B cell (primary cell): ENCODE measurements around the gene JCAD. TPM values are rescaled to one million over a fixed set of nuclear protein-coding genes. Genes with fewer than 3 reads are reported as not detected.

ENCODE experiments used
- ATAC-seq: fragments of 200-7000 bp; cut with Tn5 transposase; one replicate; pipeline ENCODE4 v1.10.0; 2021; ENCODE audit warnings: low read depth, mild to moderate bottlenecking, moderate number of reproducible peaks, moderate library complexity
- CTCF ChIA-PET: fragments of 350-600 bp; sonication (Branson Sonifier 250); formaldehyde crosslinking; loops from one replicate; lab custom pipeline; 2021; ENCODE audit warnings: antibody characterized with exemption, inconsistent platforms; lab: Charles Lee
- POLR2A ChIA-PET: fragments of 350-600 bp; sonication (Branson Sonifier 250); formaldehyde crosslinking; loops from one replicate; lab custom pipeline; 2021; ENCODE audit warnings: antibody characterized with exemption; lab: Charles Lee
- DNase-seq: peaks from one replicate; pipeline ENCODE4 v3.0.0; 2013
- H2AFZ ChIP-seq: 2 replicates; pipeline ENCODE4 v1.6.1; 2012; ENCODE audit warnings: mild to moderate bottlenecking, low read depth, low read length; ENCODE audit not compliant: insufficient read depth, poor library complexity, severe bottlenecking
- H3K27ac ChIP-seq, 2 donors: 1 replicate in 1 of 2; 2 replicates in 1 of 2; pipeline ENCODE4 v1.5.1; 2012 to 2013; ENCODE audit warnings: low read length in 2 of 2, mild to moderate bottlenecking in 2 of 2, moderate library complexity in 1 of 2
- H3K27me3 ChIP-seq, 4 experiments: fragments of 200-600 bp in 1 of 4; sonication (generic) in 1 of 4; replicated peaks in 1 of 4; 1 replicate in 2 of 4; 2 replicates in 2 of 4; pipeline versions ENCODE4 v1.6.1 to v1.7.0; 2013 to 2016; ENCODE audit warnings: low read length in 3 of 4, mild to moderate bottlenecking in 2 of 4, mixed read lengths in 1 of 4, moderate library complexity in 1 of 4; ENCODE audit not compliant: insufficient read depth in 4 of 4, control insufficient read depth in 3 of 4; ENCODE audit errors: control extremely low read depth in 1 of 4
- H3K36me3 ChIP-seq, 2 experiments: replicated peaks in 1 of 2; 1 replicate in 1 of 2; 2 replicates in 1 of 2; pipeline versions ENCODE4 v1.6.1 to v1.7.1; 2013; ENCODE audit warnings: low read length in 1 of 2; ENCODE audit not compliant: insufficient read depth in 2 of 2, control insufficient read depth in 1 of 2; ENCODE audit errors: control extremely low read depth in 1 of 2, extremely low read depth in 1 of 2
- H3K4me1 ChIP-seq, 2 donors: fragments of 200-600 bp in 1 of 2; sonication (generic) in 1 of 2; 1 replicate in 1 of 2; 2 replicates in 1 of 2; pipeline versions ENCODE4 v1.5.1 to v1.6.1; 2013 to 2017; ENCODE audit warnings: low read length in 2 of 2; ENCODE audit not compliant: control insufficient read depth in 2 of 2, insufficient read depth in 2 of 2
- H3K4me2 ChIP-seq: replicated peaks from 2 replicates; pipeline ENCODE3; 2012; ENCODE audit warnings: mild to moderate bottlenecking, low read depth, low read length; ENCODE audit not compliant: poor library complexity, severe bottlenecking
- H3K4me3 ChIP-seq, 5 experiments: fragments of 200-600 bp in 1 of 5; sonication (generic) in 1 of 5; 1 replicate in 3 of 5; 2 replicates in 2 of 5; pipeline versions ENCODE4 v1.5.1 to v1.7.0; 2011 to 2016; ENCODE audit warnings: low read length in 4 of 5, mild to moderate bottlenecking in 4 of 5, low read depth in 2 of 5, control low read depth in 1 of 5, moderate library complexity in 1 of 5; ENCODE audit not compliant: insufficient read depth in 1 of 5; ENCODE audit errors: control extremely low read depth in 1 of 5, extremely low read depth in 1 of 5
- H3K79me2 ChIP-seq: fragments of 200-600 bp; sonication (generic); one replicate; pipeline ENCODE4 v1.6.0; 2016; ENCODE audit warnings: low read length; ENCODE audit not compliant: control insufficient read depth, insufficient read depth
- H3K9ac ChIP-seq: fragments of 200-600 bp; sonication (generic); 2 replicates; pipeline ENCODE4 v1.6.1; 2017; ENCODE audit warnings: mild to moderate bottlenecking, low read length, moderate library complexity
- H3K9me3 ChIP-seq, 3 donors: one replicate each; pipeline versions ENCODE4 v1.6.1 to v1.7.1; 2013; ENCODE audit warnings: low read length in 2 of 3; ENCODE audit not compliant: control insufficient read depth in 2 of 3, insufficient read depth in 1 of 3; ENCODE audit errors: control extremely low read depth in 1 of 3
- H4K20me1 ChIP-seq: 2 replicates; pipeline ENCODE4 v1.6.0; 2012; ENCODE audit warnings: mild to moderate bottlenecking, low read length; ENCODE audit not compliant: insufficient read depth, control insufficient read depth, poor library complexity, severe bottlenecking
- H3K27ac Mint-ChIP-seq: one replicate; pipeline ENCODE4 v1.8.0; 2021; ENCODE audit warnings: mixed read lengths
- H3K27me3 Mint-ChIP-seq: one replicate; pipeline ENCODE4 v1.8.0; 2021; ENCODE audit warnings: mixed read lengths
- H3K4me1 Mint-ChIP-seq: one replicate; pipeline ENCODE4 v1.8.0; 2021; ENCODE audit warnings: mixed read lengths
- H3K4me3 Mint-ChIP-seq: one replicate; pipeline ENCODE4 v1.8.0; 2021; ENCODE audit warnings: mixed read lengths
- H3K9me3 Mint-ChIP-seq: one replicate; pipeline ENCODE4 v1.8.0; 2022; ENCODE audit warnings: mixed read lengths; ENCODE audit not compliant: insufficient read depth
- CTCF ChIP-seq: fragments of 200-600 bp; IDR thresholded peaks from one replicate; pipeline ENCODE4 v1.8.0; 2022; ENCODE audit warnings: antibody characterized with exemption, mild to moderate bottlenecking
- EZH2 ChIP-seq: IDR thresholded peaks from 2 replicates; pipeline ENCODE4 v1.6.1; 2012; ENCODE audit warnings: borderline replicate concordance, low read depth, mild to moderate bottlenecking, moderate library complexity, low read length; ENCODE audit not compliant: insufficient read depth, poor library complexity, severe bottlenecking
- WGBS: methylation state at CpG from one replicate; pipeline ENCODE4 v1.1.5; 2013; ENCODE audit warnings: missing lambda C conversion rate; ENCODE audit not compliant: insufficient coverage; 5-methylcytosine and 5-hydroxymethylcytosine counted together
- intact Hi-C: fragments of 100-400 bp; cut with micrococcal nuclease; formaldehyde crosslinking; loops from one replicate; pipeline ENCODE4 v1.10.0; 2022
- polyA plus RNA-seq: library from polyadenylated mRNA; depleted of rRNA; stranded (reverse); fragments of >200 nt; gene quantifications from 2 replicates; pipeline ENCODE4 v1.2.3, GENCODE V29; 2012
- total RNA-seq, 2 donors: library from RNA; stranded (reverse); fragments of 120-200 nt in 1 of 2; gene quantifications; 1 replicate in 1 of 2; 2 replicates in 1 of 2; pipeline versions ENCODE4 v1.2.3 to v1.2.4, GENCODE V29; 2013 to 2022

Gene JCAD
- total and polyA plus RNA-seq, 2 donors (not counting 1 experiment from before 2014, with no cell fraction given) = 0.37 TPM; not detected in 1

GRCh38 chr10:30002426-30003266 is 56.7 kb downstream of the JCAD start:
- DNase-seq = peak; percentile 40
- ChIA-PET POLR2A (no interaction called here), CTCF (interaction anchor here (1.0 to 1.5 kb wide), 2 partner anchors 9 to 589 kb away, joined by 4 read pairs; no protein-coding TSS in a partner anchor)
- Mint-ChIP-seq H3K4me1 (peaks cover 3% of the 10 kb centered on the region), H3K4me3 (no peak overlapping the region), H3K27me3 (peaks cover 18% of the 10 kb centered on the region), H3K9me3 (no peaks in the 10 kb centered on the region), H3K27ac (no peak overlapping the region)
- ATAC-seq = no peak
- Histone ChIP-seq H3K4me2 (no peak overlapping the region), H4K20me1 (no peaks in the 10 kb centered on the region), H3K9me3 (no peaks in the 10 kb centered on the region), H3K4me1 (no peaks in the 10 kb centered on the region), H3K9ac (no peak overlapping the region), H2AFZ (no peak overlapping the region), H3K36me3 (no peaks in the 10 kb centered on the region), H3K27ac (no peak overlapping the region), H3K79me2 (no peaks in the 10 kb centered on the region), H3K4me3 (no peak overlapping the region), H3K27me3 (peaks cover 0 to 7% (median 1%) of the 10 kb centered on the region in 4 experiments)
- TF ChIP-seq CTCF = peak; percentile 57
- TF ChIP-seq EZH2 = no peak
- 17% methylated on average over 9 of the region's 16 CpGs for WGBS
- intact Hi-C loops = no loop called here
